BJ (cell line): ENCODE data around the gene FRMD5. TPM values are rescaled to one million over a fixed set of nuclear protein-coding genes. Genes with fewer than 3 reads are reported as not detected.
A peak's percentile ranks its signal among the peaks of the same experiment; 100 is the strongest.

Experiments
- CTCF ChIA-PET: fragments of 350-600 bp; formaldehyde crosslinking; extraction: SDS; loops from one replicate; lab custom pipeline; 2021; ENCODE audit warnings: antibody characterized with exemption, inconsistent platforms; lab: Yijun Ruan, JAX
- POLR2A ChIA-PET: fragments of 300-600 bp; sonication (Branson Sonifier 250); formaldehyde crosslinking; extraction: SDS; loops from one replicate; lab custom pipeline; 2021; ENCODE audit warnings: antibody characterized with exemption; lab: Charles Lee
- DNase-seq: peaks from one replicate; pipeline ENCODE4 v3.0.0-alpha.2; 2011; ENCODE audit warnings: low read depth
- H3K27me3 ChIP-seq: 2 replicates; pipeline ENCODE4 v1.6.0; 2011; ENCODE audit warnings: low read length; ENCODE audit not compliant: control insufficient read depth, insufficient read depth
- H3K36me3 ChIP-seq: 2 replicates; pipeline ENCODE4 v1.5.1; 2011; ENCODE audit warnings: low read length; ENCODE audit not compliant: control insufficient read depth, insufficient read depth
- H3K4me3 ChIP-seq: 2 replicates; pipeline ENCODE4 v1.5.1; 2011; ENCODE audit warnings: low read depth, mild to moderate bottlenecking, control low read depth, low read length
- CTCF ChIP-seq: IDR thresholded peaks from 2 replicates; pipeline ENCODE4 v1.5.1; 2011; ENCODE audit warnings: low read depth, mild to moderate bottlenecking, control low read depth, inconsistent platforms, low read length, moderate library complexity; ENCODE audit not compliant: insufficient read depth
- polyA plus RNA-seq: library from polyadenylated mRNA; depleted of rRNA; stranded (reverse); fragments of >200 nt; gene quantifications from 2 replicates; pipeline ENCODE4 v1.2.3, GENCODE V29; 2011

The FRMD5 gene
- polyA plus RNA-seq, 1 experiment: 0.96 TPM

GRCh38 chr15:44125879-44126278 is 69.2 kb downstream of the FRMD5 start:
- ChIA-PET POLR2A (no interaction called here), CTCF (no interaction called here)
- DNase-seq: no peak

GRCh38 chr15:44102675-44103254 is 92.3 kb downstream of the FRMD5 start:
- Histone ChIP-seq H3K27me3 (no peaks in the 10 kb centered on the region), H3K4me3 (no peak overlapping the region), H3K36me3 (no peaks in the 10 kb centered on the region)
- ChIA-PET POLR2A (interaction anchor here (0.6 to 1.1 kb wide), 2 partner anchors 10 to 39 kb away, joined by 3 read pairs; no protein-coding TSS in a partner anchor), CTCF (interaction anchor here (1.0 to 1.3 kb wide), 4 partner anchors 37 to 221 kb away, joined by 3 to 4 read pairs (median 3); no protein-coding TSS in a partner anchor)
- no peak for TF ChIP-seq CTCF
- peak; percentile 93 for DNase-seq

More at GRCh38 chr15:44125879-44126278, 69.2 kb downstream of the FRMD5 start:
- Histone ChIP-seq H3K36me3 (no peaks in the 10 kb centered on the region), H3K27me3 (no peaks in the 10 kb centered on the region), H3K4me3 (no peak overlapping the region)
- TF ChIP-seq CTCF: no peak

- H3K4me3 ChIP-seq: no peak overlapping the region
- ChIA-PET POLR2A (interaction anchor here (1.1 kb wide), 1 partner anchor 11 kb away, joined by 3 read pairs; no protein-coding TSS in a partner anchor), CTCF (interaction anchor here (1.0 to 1.3 kb wide), 3 partner anchors 36 to 220 kb away, joined by 3 to 4 read pairs (median 3); no protein-coding TSS in a partner anchor)
- no peak for TF ChIP-seq CTCF
- H3K36me3 ChIP-seq: no peaks in the 10 kb centered on the region
- DNase-seq: peak; percentile 48
- H3K27me3 ChIP-seq: no peaks in the 10 kb centered on the region
Observed at GRCh38 chr15:44101944-44102343, 93.1 kb downstream of the FRMD5 start.

GRCh38 chr15:44101286-44101685 is 93.8 kb downstream of the FRMD5 start:
- CTCF ChIA-PET: no interaction called here
- no peak overlapping the region for H3K4me3 ChIP-seq
- no peak for TF ChIP-seq CTCF
- H3K36me3 ChIP-seq: no peaks in the 10 kb centered on the region
- no peaks in the 10 kb centered on the region for H3K27me3 ChIP-seq
- DNase-seq: no peak
- POLR2A ChIA-PET: interaction anchor here (0.6 to 0.7 kb wide), 2 partner anchors 196 to 277 kb away, joined by 5 to 6 read pairs; partner anchors contain the start of gene MFAP1

GRCh38 chr15:44099671-44100070 is 95.4 kb downstream of the FRMD5 start:
- POLR2A ChIA-PET: interaction anchor here (0.5 to 0.8 kb wide), 4 partner anchors 9 to 1012 kb away, joined by 3 to 21 read pairs (median 6); no protein-coding TSS in a partner anchor
- Histone ChIP-seq H3K4me3 (no peak overlapping the region), H3K27me3 (no peaks in the 10 kb centered on the region), H3K36me3 (no peaks in the 10 kb centered on the region)
- CTCF ChIA-PET: interaction anchor here (1.0 kb wide), 1 partner anchor 160 kb away, joined by 3 read pairs; no protein-coding TSS in a partner anchor
- DNase-seq: no peak
- TF ChIP-seq CTCF: no peak
